ENCODE measurements around the gene ENO3. TPM values are rescaled to one million over a fixed set of nuclear protein-coding genes. Genes with fewer than 3 reads are reported as not detected.
A peak's percentile ranks its signal among the peaks of the same experiment; 100 is the strongest.

Gene ENO3
- total and polyA plus RNA-seq, 4 donors = 4.9 to 17.1 (median 7.7) TPM

GRCh38 chr17:4935650-4936049 lies 15.3 kb upstream of the ENO3 start:
- H3K27me3 ChIP-seq (ENCODE audit: control insufficient read depth, insufficient read depth, low read length) = no peaks in the 10 kb centered on the region
- no peak overlapping the region for H3K4me3 ChIP-seq (ENCODE audit: low read depth, low read length)
- no peak for DNase-seq (ENCODE audit: low read depth in 4 of 6, low spot score in 6 of 6)
- no peaks in the 10 kb centered on the region for H3K9me3 ChIP-seq (ENCODE audit: control insufficient read depth, insufficient read depth, low read length)
- peaks cover 27% of the 10 kb centered on the region for H3K4me1 ChIP-seq (ENCODE audit: control insufficient read depth, insufficient read depth, low read length)
- peaks cover 43% of the 10 kb centered on the region for H3K36me3 ChIP-seq (ENCODE audit: control insufficient read depth, insufficient read depth, low read length)
- no peak overlapping the region for H3K27ac ChIP-seq (ENCODE audit: low read depth, low read length)

- Histone ChIP-seq H3K9me3 (ENCODE audit: control insufficient read depth, insufficient read depth, low read length) (no peaks in the 10 kb centered on the region), H3K27me3 (ENCODE audit: control insufficient read depth, insufficient read depth, low read length) (no peaks in the 10 kb centered on the region), H3K36me3 (ENCODE audit: control insufficient read depth, insufficient read depth, low read length) (peaks cover 43% of the 10 kb centered on the region), H3K27ac (ENCODE audit: low read depth, low read length) (no peak overlapping the region), H3K4me1 (ENCODE audit: control insufficient read depth, insufficient read depth, low read length) (peaks cover 35% of the 10 kb centered on the region), H3K4me3 (ENCODE audit: low read depth, low read length) (no peak overlapping the region)
- 98% methylated on average over 3 of the region's 3 CpGs for WGBS (ENCODE audit: insufficient coverage)
- no peak for DNase-seq (ENCODE audit: low read depth in 4 of 6, low spot score in 6 of 6)
These were observed 14.5 kb upstream of the ENO3 start for GRCh38 chr17:4936436-4936835.

- no peak for DNase-seq (ENCODE audit: low read depth in 4 of 6, low spot score in 6 of 6)
- H3K9me3 ChIP-seq (ENCODE audit: control insufficient read depth, insufficient read depth, low read length) = no peaks in the 10 kb centered on the region
- no peak overlapping the region for H3K27ac ChIP-seq (ENCODE audit: low read depth, low read length)
- no peak overlapping the region for H3K4me3 ChIP-seq (ENCODE audit: low read depth, low read length)
- no peaks in the 10 kb centered on the region for H3K27me3 ChIP-seq (ENCODE audit: control insufficient read depth, insufficient read depth, low read length)
- H3K36me3 ChIP-seq (ENCODE audit: control insufficient read depth, insufficient read depth, low read length) = peaks cover 55% of the 10 kb centered on the region
- 96% methylated on average over 16 of the region's 16 CpGs for WGBS (ENCODE audit: insufficient coverage)
- H3K4me1 ChIP-seq (ENCODE audit: control insufficient read depth, insufficient read depth, low read length) = peaks cover 39% of the 10 kb centered on the region
These were observed 13.4 kb upstream of the ENO3 start for GRCh38 chr17:4937553-4937952.

DNA sequence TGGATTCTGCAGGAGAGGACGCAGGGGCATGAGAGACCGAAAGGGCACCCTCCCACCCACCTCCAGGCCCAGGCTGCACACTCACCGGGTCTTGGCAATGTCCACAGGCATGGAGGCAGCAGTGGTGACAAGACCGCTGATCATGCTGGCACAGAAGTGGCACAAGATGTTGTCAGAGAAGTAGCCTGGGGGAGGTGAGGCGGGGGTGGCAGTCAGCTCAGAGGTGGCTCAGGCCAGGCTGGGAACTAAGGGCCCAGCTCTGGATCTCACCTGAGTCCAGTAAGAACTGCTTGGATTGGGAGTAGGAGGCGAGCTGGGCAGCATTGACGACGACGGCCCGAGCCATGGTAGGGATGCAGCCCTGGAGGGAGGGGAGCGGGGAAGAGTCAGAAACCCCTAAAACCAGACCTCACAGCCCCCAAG lies 12.8 kb upstream of the ENO3 start:
- no peak overlapping the region for H3K4me3 ChIP-seq (ENCODE audit: low read depth, low read length)
- no peak overlapping the region for H3K27ac ChIP-seq (ENCODE audit: low read depth, low read length)

GRCh38 chr17:4938688-4939545 lies 12.0 kb upstream of the ENO3 start:
- Histone ChIP-seq H3K36me3 (ENCODE audit: control insufficient read depth, insufficient read depth, low read length) (peaks cover 66% of the 10 kb centered on the region), H3K4me3 (ENCODE audit: low read depth, low read length) (peak overlapping the region; percentile 93), H3K27ac (ENCODE audit: low read depth, low read length) (peak overlapping the region; percentile 96), H3K4me1 (ENCODE audit: control insufficient read depth, insufficient read depth, low read length) (peaks cover 38% of the 10 kb centered on the region), H3K27me3 (ENCODE audit: control insufficient read depth, insufficient read depth, low read length) (no peaks in the 10 kb centered on the region), H3K9me3 (ENCODE audit: control insufficient read depth, insufficient read depth, low read length) (no peaks in the 10 kb centered on the region)
- 55% methylated on average over 15 of the region's 19 CpGs for WGBS (ENCODE audit: insufficient coverage)
- no peak for DNase-seq (ENCODE audit: low read depth in 4 of 6, low spot score in 6 of 6)

More for the DNA sequence above, 12.8 kb upstream of the ENO3 start:
- Histone ChIP-seq H3K9me3 (ENCODE audit: control insufficient read depth, insufficient read depth, low read length) (no peaks in the 10 kb centered on the region), H3K36me3 (ENCODE audit: control insufficient read depth, insufficient read depth, low read length) (peaks cover 57% of the 10 kb centered on the region), H3K4me1 (ENCODE audit: control insufficient read depth, insufficient read depth, low read length) (peaks cover 39% of the 10 kb centered on the region), H3K27me3 (ENCODE audit: control insufficient read depth, insufficient read depth, low read length) (no peaks in the 10 kb centered on the region)
- no peak for DNase-seq (ENCODE audit: low read depth in 4 of 6, low spot score in 6 of 6)
- 89% methylated on average over 6 of the region's 11 CpGs for WGBS (ENCODE audit: insufficient coverage)

DNA sequence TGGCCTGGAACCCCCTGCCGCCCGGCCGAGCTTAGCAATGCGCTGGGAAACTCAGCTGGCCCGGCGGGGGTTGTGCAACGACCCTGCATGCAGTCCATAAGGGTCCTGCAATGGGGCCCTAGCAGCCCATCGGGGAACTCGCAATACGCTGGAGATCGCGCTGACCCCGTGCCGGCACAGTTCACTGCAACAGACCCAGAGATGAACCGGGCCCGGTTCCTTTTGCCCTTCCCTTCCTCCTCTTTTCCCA lies 11.4 kb upstream of the ENO3 start:
- Histone ChIP-seq H3K9me3 (ENCODE audit: control insufficient read depth, insufficient read depth, low read length) (no peaks in the 10 kb centered on the region), H3K36me3 (ENCODE audit: control insufficient read depth, insufficient read depth, low read length) (peaks cover 68% of the 10 kb centered on the region), H3K27me3 (ENCODE audit: control insufficient read depth, insufficient read depth, low read length) (no peaks in the 10 kb centered on the region), H3K4me3 (ENCODE audit: low read depth, low read length) (peak overlapping the region; percentile 93), H3K4me1 (ENCODE audit: control insufficient read depth, insufficient read depth, low read length) (peaks cover 32% of the 10 kb centered on the region), H3K27ac (ENCODE audit: low read depth, low read length) (peak overlapping the region; percentile 96)
- 0% methylated on average over 16 of the region's 16 CpGs for WGBS (ENCODE audit: insufficient coverage)
- no peak for DNase-seq (ENCODE audit: low read depth in 4 of 6, low spot score in 6 of 6)

GRCh38 chr17:4939796-4940554 lies 10.9 kb upstream of the ENO3 start, which contains the start of the genes RNF167 and SLC25A11:
TSS of gene RNF167 (plus strand) at chr17:4940268. CDS start at chr17:4940910, 642 bp downstream.
TSS of gene SLC25A11 (minus strand) at chr17:4940046. CDS start at chr17:4939910, 136 bp downstream.
- Histone ChIP-seq H3K4me1 (ENCODE audit: control insufficient read depth, insufficient read depth, low read length) (peaks cover 30% of the 10 kb centered on the region), H3K27me3 (ENCODE audit: control insufficient read depth, insufficient read depth, low read length) (no peaks in the 10 kb centered on the region), H3K27ac (ENCODE audit: low read depth, low read length) (peak within 1 kb of the TSS; percentile 96), H3K9me3 (ENCODE audit: control insufficient read depth, insufficient read depth, low read length) (no peaks in the 10 kb centered on the region), H3K36me3 (ENCODE audit: control insufficient read depth, insufficient read depth, low read length) (peaks cover 72% of the 10 kb centered on the region), H3K4me3 (ENCODE audit: low read depth, low read length) (peak within 1 kb of the TSS; percentile 93)
- under 1% methylated on average over 71 of the region's 72 CpGs for WGBS (ENCODE audit: insufficient coverage)
- DNase-seq (ENCODE audit: low read depth in 4 of 6, low spot score in 6 of 6) = peak; percentile 97 to 100 (median 99)

DNA sequence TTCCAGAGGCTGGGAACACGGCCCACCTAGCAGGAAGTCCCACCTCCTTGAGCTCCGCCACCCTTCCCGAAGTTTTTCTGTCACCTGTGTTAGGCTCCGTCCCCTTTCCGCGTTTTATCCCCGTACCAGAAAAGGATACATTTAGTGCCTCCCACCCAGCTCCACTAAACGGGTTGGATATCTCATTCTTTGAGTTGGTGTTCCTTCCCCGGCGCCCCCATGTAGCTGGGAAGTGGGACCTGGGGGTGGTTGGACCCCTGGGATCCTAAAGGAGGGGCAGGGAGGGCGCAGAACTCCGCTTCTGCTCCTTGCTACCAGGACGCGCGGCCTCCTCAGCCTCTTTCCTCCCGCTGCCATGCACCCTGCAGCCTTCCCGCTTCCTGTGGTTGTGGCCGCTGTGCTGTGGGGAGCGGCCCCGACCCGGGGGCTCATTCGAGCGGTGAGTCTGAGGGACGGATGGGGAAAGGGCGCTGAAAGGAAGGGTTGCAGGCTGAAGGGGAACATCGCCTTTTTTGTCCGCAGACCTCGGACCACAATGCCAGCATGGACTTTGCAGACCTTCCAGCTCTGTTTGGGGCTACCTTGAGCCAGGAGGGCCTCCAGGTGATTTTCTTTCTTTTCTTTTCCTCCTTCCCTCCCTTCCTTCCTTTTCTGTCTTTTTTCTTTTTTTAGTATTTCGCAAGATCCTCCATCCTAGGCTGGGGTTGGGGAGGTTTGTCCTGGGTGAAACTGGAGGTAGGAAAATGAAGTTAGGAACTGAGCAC lies 10.2 kb upstream of the ENO3 start:
- Histone ChIP-seq H3K9me3 (ENCODE audit: control insufficient read depth, insufficient read depth, low read length) (no peaks in the 10 kb centered on the region), H3K36me3 (ENCODE audit: control insufficient read depth, insufficient read depth, low read length) (peaks cover 74% of the 10 kb centered on the region), H3K27me3 (ENCODE audit: control insufficient read depth, insufficient read depth, low read length) (no peaks in the 10 kb centered on the region), H3K27ac (ENCODE audit: low read depth, low read length) (peak overlapping the region; percentile 96), H3K4me1 (ENCODE audit: control insufficient read depth, insufficient read depth, low read length) (peaks cover 38% of the 10 kb centered on the region), H3K4me3 (ENCODE audit: low read depth, low read length) (peak overlapping the region; percentile 93)
- no peak for DNase-seq (ENCODE audit: low read depth in 4 of 6, low spot score in 6 of 6)
- under 1% methylated on average over 22 of the region's 29 CpGs for WGBS (ENCODE audit: insufficient coverage)

GRCh38 chr17:4941319-4941610 lies 9.7 kb upstream of the ENO3 start:
- DNase-seq (ENCODE audit: low read depth in 4 of 6, low spot score in 6 of 6) = no peak
- H3K4me3 ChIP-seq (ENCODE audit: low read depth, low read length) = peak overlapping the region; percentile 93
- no peak overlapping the region for H3K27ac ChIP-seq (ENCODE audit: low read depth, low read length)
- H3K27me3 ChIP-seq (ENCODE audit: control insufficient read depth, insufficient read depth, low read length) = no peaks in the 10 kb centered on the region
- H3K36me3 ChIP-seq (ENCODE audit: control insufficient read depth, insufficient read depth, low read length) = peaks cover 71% of the 10 kb centered on the region
- peaks cover 39% of the 10 kb centered on the region for H3K4me1 ChIP-seq (ENCODE audit: control insufficient read depth, insufficient read depth, low read length)
- 77% methylated on average over 3 of the region's 4 CpGs for WGBS (ENCODE audit: insufficient coverage)
- H3K9me3 ChIP-seq (ENCODE audit: control insufficient read depth, insufficient read depth, low read length) = no peaks in the 10 kb centered on the region

Measured in spinal cord (tissue), 10 donors.